Neutrophil (primary cell): Measurements from ENCODE around the gene BTN2A1.

ENCODE experiments used
- H3K27ac ChIP-seq: fragments of 200-600 bp; sonication (generic); 2 replicates; pipeline ENCODE4 v1.5.1; 2016; ENCODE audit warnings: mild to moderate bottlenecking, moderate library complexity
- H3K27me3 ChIP-seq: fragments of 200-600 bp; sonication (generic); 2 replicates; pipeline ENCODE4 v1.6.0; 2016; ENCODE audit warnings: mild to moderate bottlenecking
- H3K36me3 ChIP-seq: fragments of 200-600 bp; sonication (generic); 2 replicates; pipeline ENCODE4 v1.5.1; 2017
- H3K4me1 ChIP-seq, 2 experiments: fragments of 200-600 bp in 1 of 2; sonication (generic) in 1 of 2; 1 replicate in 1 of 2; 2 replicates in 1 of 2; pipeline versions ENCODE4 v1.5.1 to v1.6.1; 2013 to 2016; ENCODE audit warnings: low read depth in 1 of 2, low read length in 1 of 2, mild to moderate bottlenecking in 1 of 2, moderate library complexity in 1 of 2; ENCODE audit not compliant: control insufficient read depth in 1 of 2, insufficient read depth in 1 of 2
- H3K4me3 ChIP-seq, 2 experiments: fragments of 200-600 bp in 1 of 2; sonication (generic) in 1 of 2; 1 replicate in 1 of 2; 2 replicates in 1 of 2; pipeline ENCODE4 v1.5.1; 2013 to 2016; ENCODE audit warnings: low read depth in 1 of 2, low read length in 1 of 2, mild to moderate bottlenecking in 1 of 2, moderate library complexity in 1 of 2
- H3K9me3 ChIP-seq: fragments of 200-600 bp; sonication (generic); 2 replicates; pipeline ENCODE4 v1.5.1; 2016
- CTCF ChIP-seq: fragments of 200-600 bp; sonication (generic); IDR thresholded peaks from 2 replicates; pipeline ENCODE4 v1.5.1; 2016; ENCODE audit warnings: antibody characterized with exemption

The BTN2A1 gene

GRCh38 chr6:26437550-26437949 lies 20.2 kb upstream of the BTN2A1 start:
- Histone ChIP-seq H3K4me3 (no peak overlapping the region), H3K36me3 (no peaks in the 10 kb centered on the region), H3K4me1 (peaks cover 15 to 24% of the 10 kb centered on the region in 2 experiments), H3K27ac (no peak overlapping the region), H3K27me3 (no peaks in the 10 kb centered on the region), H3K9me3 (no peaks in the 10 kb centered on the region)
- TF ChIP-seq CTCF, result no peak

GRCh38 chr6:26438000-26438399 lies 19.8 kb upstream of the BTN2A1 start:
- Histone ChIP-seq H3K27ac (no peak overlapping the region), H3K9me3 (no peaks in the 10 kb centered on the region), H3K36me3 (no peaks in the 10 kb centered on the region), H3K4me1 (peaks cover 15 to 24% of the 10 kb centered on the region in 2 experiments), H3K27me3 (no peaks in the 10 kb centered on the region), H3K4me3 (no peak overlapping the region)
- no peak for TF ChIP-seq CTCF

- TF ChIP-seq CTCF, result no peak
- peak overlapping the region; percentile 54 to 70 for H3K4me3 ChIP-seq
- H3K27me3 ChIP-seq, result no peaks in the 10 kb centered on the region
- H3K9me3 ChIP-seq, result no peaks in the 10 kb centered on the region
- H3K27ac ChIP-seq, result peak overlapping the region; percentile 88
- H3K36me3 ChIP-seq, result no peaks in the 10 kb centered on the region
- peaks cover 15 to 24% of the 10 kb centered on the region in 2 experiments for H3K4me1 ChIP-seq
Measured at GRCh38 chr6:26439151-26440125, 18.3 kb upstream of the BTN2A1 start.

- H3K36me3 ChIP-seq, result peaks cover 3% of the 10 kb centered on the region
- H3K4me3 ChIP-seq, result peak overlapping the region; percentile 54 to 70
- no peaks in the 10 kb centered on the region for H3K9me3 ChIP-seq
- H3K4me1 ChIP-seq, result peaks cover 15 to 24% of the 10 kb centered on the region in 2 experiments
- H3K27me3 ChIP-seq, result no peaks in the 10 kb centered on the region
- peak overlapping the region; percentile 88 for H3K27ac ChIP-seq
- TF ChIP-seq CTCF, result no peak
Measured at GRCh38 chr6:26440977-26441358, 16.8 kb upstream of the BTN2A1 start.

- no peak overlapping the region for H3K4me3 ChIP-seq
- H3K9me3 ChIP-seq, result no peaks in the 10 kb centered on the region
- no peaks in the 10 kb centered on the region for H3K27me3 ChIP-seq
- H3K36me3 ChIP-seq, result peaks cover 3% of the 10 kb centered on the region
- no peak overlapping the region for H3K27ac ChIP-seq
- no peak for TF ChIP-seq CTCF
- H3K4me1 ChIP-seq, result peaks cover 15 to 24% of the 10 kb centered on the region in 2 experiments
Measured at GRCh38 chr6:26441977-26442376, 15.8 kb upstream of the BTN2A1 start.
